GM18873 (cell line): ENCODE results near the gene CDC42SE1.
"Not testable (repeated sequence)": the region's sequence is repeated elsewhere in the genome, so short reads cannot be mapped to it uniquely, and the experiment has no call there.

Source experiments
- ATAC-seq: cut with Tn5 transposase; IDR thresholded peaks from one replicate; pipeline ENCODE4 v1.9.1; 2021; ENCODE audit warnings: mild to moderate bottlenecking, moderate library complexity, moderate number of reproducible peaks; ENCODE audit not compliant: unreplicated experiment, low FRiP score

CDC42SE1 gene, protein sequence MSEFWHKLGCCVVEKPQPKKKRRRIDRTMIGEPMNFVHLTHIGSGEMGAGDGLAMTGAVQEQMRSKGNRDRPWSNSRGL

DNA sequence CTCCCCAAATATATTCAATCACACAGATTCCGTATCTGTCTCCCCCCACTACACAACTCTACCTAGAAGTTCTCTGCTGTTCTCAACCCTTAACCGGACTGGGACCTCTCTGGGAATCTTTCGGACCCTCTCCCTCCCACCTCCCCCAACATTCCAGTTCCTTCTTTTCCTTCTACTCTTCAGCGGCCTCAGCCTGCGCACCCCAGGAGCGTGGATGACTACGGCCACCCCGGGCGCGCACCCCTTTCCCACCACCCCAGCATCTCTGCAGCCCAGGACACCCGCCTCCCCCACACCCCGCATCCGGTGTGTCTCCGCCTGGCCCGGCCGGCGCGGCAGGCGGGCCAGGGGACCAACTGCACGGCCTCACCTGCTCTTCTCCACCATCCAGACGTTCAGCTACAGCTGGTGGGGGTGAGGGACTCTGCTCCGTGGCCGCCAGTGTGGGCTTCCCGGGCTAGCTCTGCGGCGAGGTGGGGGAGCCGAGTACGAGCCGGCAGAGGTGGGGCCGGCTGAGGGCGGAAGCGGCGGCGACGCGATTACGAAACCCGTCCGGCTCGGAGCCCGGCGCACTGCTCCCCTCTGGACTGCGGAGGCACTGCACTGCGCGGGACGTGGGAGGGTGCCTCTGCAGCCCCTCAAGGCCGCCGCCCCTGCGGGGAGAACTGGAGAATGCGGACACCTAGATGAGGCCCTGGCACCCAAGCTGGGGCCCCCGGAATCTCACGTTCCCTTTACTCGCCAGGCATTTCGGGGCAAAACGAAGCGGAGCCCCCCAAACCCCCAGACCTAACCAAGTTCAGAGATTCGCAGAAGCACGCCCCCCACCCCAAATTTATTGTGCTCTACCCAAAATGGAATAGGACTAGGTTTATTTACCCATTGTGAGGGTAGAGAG lies at the start of gene CDC42SE1:
Gene CDC42SE1, minus strand, starts transcription at position 514 of the 898 bp plus-strand sequence. CDS start 3,892 bp downstream, outside the sequence.
- peak; percentile 59 for ATAC-seq

DNA sequence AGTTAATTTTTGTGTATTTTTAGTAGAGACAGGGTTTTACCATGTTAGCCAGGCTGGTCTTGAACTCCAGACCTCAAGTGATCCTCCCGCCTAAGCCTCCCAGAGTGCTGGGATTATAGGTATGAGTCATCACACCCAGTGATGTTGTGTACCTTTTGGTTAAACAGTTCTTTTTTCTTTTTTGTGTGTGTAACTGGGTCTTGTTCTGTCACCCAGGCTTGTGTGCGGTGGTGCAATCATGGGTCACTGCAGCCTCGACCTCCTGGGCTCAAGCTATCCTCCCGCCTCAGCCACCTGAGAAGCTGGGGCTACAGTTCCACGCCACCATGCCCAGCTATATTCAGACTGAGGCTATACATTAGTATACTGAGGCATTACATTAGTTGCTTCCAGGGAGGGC lies 48.9 kb upstream of the CDC42SE1 start:
- no peak for ATAC-seq

DNA sequence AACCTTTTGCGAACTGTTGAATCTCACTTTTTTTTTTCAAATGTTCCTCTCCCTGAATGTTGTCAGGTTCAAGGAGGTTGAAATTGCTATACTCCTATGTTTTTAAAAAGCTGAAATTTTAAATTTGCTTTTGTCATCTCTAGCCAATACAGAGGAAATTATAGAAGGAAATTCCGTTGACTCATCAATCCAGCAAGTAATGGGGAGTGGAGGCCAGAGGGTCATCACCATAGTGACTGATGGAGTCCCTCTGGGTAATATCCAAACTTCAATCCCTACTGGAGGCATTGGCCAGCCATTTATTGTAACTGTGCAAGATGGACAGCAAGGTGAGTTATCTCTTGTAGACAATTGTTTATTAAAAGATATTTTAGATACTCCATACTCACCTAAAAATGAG lies 47.5 kb upstream of the CDC42SE1 start:
- no peak for ATAC-seq

DNA sequence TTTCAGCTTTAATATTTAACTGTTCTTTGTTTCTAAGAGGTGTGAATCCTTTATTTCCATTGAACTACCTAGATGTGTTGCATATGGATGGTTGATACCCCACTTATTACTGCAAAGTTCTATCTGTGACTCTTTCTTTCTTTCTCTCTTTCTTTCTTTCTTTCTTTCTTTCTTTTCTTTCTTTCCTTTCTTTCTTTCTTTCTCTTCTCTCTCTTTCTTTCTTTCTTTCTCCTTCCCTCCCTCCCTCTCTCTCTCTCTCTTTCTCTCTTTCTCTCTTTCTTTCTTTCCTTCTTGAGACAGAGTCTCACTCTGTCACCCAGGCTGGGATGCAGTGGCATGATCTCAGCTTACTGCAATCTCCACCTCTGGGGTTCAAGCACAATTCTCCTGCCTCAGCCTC lies 45.2 kb upstream of the CDC42SE1 start:
- no peak for ATAC-seq

DNA sequence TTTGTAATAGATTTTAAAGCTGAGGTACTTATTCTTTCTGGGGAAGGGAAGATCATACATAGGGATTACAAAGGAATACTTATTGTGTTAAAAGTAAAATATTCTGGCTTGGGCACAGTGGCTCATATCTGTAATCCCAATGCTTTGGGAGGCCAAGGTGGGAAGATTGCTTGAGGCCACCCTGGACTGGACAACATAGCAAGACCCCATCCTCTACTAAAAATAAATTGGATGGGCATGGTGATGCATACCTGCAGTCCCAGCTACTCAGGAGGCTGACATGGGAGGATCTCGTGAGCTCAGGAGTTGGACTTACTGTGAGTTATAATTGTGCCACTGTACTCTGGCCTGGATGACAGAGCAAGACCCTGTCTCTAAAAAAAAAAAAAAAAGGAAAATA lies 38.7 kb upstream of the CDC42SE1 start:
- ATAC-seq, result no peak

DNA sequence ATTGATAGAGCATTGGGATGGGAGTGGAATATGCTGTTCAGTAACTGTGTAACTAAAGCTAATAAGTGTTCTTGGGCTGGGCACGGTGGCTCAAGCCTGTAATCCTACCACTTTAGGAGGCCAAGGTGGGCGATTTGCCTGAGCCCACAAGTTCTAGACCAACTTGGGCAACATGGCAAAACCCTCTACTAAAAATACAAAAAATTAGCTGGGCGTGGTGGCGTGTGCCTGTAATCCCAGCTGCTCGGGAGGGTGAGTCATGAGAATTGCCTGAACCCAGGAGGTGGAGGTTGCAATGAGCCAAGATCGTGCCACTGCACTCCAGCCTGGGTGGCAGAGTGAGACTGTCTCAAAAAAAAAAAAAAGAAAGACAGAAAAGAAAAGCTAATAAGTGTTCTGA lies 38.0 kb upstream of the CDC42SE1 start:
- not testable (repeated sequence) for ATAC-seq

DNA sequence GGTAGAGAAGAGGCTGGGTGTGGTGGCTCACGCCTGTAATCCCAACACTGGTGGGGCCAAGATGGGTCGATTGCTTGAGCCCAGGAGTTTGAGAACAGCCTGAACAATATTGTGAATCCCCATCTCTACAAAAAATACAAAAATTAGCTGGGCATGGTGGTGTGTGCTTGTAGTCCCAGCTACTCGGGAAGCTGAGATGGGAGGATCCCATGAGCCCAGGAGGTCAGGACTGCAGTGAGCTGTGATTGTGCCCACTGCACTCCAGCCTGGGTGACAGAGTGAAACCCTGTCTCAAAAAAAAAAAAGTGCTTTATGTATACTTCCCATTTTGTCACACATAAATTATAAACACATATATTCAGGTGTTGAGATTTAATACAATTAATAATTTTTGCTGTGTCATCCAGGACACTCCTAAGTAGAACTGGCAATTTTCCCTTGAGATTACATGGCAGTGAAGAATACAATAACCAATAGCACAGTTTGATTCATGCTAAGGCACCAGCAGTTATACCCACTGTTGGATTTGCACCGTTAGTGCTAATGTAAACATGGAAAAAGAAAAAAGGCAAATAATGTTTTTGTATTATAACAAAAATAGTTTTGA lies 26.6 kb upstream of the CDC42SE1 start:
- no peak for ATAC-seq

DNA sequence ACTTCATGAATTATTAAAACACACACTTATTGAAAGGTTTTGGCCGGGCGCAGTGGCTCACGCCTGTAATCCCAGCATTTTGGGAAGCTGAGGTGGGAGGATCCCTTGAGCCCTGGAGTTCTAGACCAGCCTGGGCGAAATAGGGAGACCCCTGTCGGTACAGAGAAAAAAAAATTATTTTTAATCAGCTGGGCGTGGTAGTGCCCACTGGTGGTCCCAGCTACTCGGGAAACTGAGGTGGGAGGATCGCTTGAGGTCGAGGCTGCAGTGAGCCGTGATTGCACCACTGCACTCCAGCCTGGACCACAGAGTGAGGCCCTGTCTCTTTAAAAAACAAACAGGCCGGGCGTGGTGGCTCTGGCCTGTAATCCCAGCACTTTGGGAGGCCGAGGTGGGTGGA lies 12.8 kb upstream of the CDC42SE1 start:
- no peak for ATAC-seq

DNA sequence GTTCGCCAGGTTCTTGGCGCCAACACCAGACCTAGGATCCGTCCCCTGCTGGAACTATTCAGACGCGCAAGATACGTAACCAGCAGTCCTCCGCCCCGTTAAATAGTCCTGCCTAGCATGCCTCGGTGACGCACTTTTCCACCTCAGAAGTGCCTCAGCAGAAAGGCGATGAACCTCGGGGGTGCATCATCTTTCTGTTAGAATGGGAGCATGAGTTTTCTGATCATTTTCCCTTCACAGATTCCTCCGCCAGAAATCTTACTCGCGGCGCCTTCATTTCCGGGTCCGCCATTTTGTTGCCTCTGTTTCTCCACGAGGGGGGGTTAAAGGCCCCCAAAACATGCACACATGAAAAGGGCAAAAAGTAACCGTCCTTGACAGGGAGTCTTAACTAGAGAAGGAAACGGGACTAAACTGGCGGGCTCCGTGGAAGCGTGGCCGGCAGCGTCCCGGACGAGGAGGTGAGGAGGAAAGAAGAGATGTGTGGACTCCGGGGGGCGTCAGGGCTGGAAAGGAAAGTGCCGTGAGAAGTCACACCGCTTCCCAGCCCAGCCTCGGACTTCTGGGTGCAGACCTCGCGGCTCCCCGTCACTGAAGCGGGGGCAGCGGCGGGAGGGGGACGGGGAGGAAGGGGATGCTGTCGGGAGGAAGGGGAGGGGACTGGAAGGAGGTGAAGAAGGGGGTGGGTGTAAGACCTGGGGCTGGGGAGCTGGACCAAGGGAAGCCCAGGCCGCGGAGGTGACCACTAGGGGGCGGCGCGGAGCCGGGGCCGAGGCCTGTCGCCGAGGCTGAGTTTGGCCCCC lies 11.3 kb upstream of the CDC42SE1 start, which contains the start of gene GABPB2:
Gene GABPB2, plus strand, starts transcription at position 288 of the 803 bp plus-strand sequence. CDS start 17,429 bp downstream, outside the sequence.
- peak; percentile 63 for ATAC-seq

DNA sequence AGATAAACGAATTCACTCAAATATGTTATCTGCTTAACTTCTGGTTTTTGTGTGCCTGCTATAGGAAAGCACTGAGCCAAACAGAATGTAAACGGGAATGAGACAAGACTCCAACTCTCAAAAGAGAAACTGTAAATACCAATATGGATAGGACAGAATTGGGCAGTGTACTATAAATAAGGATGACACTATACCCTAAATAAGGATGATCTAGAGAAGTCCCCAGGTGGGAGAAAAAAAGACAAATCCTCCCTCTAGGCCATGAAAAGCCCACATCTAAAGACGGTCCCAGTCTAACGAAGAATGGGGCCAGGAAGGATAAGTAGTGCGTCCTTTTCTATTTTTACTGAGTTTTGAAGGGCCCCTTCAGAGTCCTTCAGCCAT lies 9.7 kb upstream of the CDC42SE1 start:
- no peak for ATAC-seq

DNA sequence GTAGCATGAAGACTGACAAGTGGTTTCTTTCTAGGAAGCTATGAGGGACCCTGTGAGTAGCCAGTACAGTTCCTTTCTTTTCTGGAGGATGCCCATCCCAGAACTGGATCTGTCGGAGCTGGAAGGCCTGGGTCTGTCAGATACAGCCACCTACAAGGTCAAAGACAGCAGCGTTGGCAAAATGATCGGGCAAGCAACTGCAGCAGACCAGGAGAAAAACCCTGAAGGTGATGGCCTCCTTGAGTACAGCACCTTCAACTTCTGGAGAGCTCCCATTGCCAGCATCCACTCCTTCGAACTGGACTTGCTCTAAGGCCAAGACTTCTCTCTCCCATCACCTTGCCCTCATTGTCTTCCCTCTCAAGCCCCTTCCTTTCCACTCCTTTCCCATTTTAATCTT lies 7.8 kb upstream of the CDC42SE1 start:
- no peak for ATAC-seq

DNA sequence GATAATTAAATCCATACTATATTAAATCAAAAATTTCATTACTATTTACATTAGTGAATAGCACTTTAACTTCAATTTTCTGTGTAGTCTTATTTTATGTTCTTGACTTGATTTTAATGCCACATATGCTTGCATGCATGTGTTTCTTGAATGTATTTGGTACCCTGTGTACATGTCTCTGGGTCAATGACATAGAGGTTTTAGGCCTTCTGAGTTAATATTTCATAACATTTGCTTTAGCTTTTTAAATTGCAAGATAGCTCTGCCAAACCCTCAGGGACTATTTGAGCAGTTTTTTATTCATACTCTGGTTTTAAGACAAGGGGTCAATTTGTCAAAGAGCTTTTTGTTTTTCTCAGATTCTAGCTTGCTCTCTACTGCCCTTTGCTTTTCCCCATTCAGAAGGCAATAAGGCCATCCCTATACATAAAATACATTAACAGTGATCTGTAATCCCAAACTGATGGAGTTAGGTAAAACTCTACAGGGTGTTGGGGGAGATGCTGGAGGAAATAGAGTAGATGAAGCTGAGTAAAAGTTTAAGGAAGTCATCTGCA lies 5.7 kb upstream of the CDC42SE1 start:
- ATAC-seq, result no peak

DNA sequence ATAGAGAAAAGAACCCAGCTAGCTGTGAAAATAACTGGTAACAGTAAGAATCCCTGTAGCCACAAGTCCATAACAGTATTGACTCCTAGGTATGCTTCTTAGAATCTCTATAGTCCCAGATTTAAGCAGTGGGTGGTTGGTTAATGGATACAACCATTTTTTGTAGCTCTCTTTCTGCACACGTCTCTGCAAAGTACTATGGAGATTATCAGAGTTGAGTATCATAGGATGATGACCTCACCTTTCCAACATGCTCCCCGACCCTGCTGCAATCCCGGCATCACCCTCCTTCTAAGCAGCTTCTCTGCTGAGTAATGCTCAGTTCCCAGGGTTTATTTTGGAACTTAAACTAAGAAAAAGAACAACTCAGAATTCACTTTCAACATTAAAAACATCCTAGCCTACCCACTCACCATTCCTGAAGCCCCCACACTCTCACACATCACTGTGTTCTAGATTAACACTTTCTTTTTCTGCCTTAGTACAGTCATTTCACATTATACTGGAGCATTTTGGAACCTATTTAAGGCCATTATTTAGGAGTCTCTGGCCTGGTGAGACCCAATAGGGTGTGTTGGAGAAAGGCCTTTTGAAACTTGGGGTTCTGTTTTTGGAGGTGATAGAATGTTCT lies 3.4 kb upstream of the CDC42SE1 start:
- no peak for ATAC-seq

DNA sequence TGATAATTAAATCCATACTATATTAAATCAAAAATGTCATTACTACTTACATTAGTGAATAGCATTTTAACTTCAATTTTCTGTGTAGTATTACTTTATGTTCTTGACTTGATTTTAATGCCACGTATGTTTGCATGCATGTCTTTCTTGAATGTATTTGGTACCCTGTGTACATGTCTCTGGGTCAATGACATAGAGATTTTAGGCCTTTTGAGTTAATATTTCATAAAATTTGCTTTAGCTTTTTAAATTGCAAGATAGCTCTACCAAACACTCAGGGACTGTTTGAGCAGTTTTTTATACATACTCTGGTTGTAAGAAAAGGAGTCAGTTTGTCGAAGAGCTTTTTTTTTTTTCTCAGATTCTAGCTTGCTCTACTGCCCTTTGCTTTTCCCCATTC lies 2.3 kb upstream of the CDC42SE1 start:
- ATAC-seq, result no peak

DNA sequence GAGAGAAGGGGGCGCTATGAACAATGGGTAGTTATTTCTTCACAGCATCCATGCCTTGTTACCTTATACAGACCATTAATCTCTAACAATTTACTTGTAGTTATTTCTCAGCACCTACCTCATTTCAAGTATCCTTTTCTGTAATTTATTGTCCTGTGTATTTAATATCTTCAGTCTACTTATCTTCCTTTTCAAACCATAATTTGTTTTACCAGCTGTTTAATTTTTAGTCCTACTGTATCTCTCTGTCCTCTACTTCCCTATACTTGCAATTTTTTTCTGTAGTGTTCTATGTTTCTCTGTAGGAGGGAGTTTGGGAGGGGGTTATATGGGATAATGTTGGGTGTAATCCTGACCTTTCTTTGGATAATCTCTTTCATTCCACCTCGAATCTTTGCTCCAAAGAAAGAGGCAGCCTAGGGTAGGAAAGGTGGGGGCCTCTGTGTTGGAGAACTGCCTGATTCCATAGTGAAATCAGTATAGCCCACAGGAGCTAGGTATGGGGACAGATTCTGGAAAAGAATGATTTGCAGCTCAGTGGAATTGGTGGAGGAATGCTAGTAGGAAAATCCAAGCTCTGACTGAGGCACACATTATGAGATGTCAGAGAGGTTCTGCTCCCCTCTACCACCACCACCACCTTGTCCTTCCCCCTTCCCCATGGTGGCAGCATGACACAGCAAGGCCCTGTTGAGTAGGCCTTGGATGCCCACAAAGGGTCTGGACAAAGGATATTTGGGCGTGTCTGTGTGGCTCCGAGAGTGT lies 1.4 kb upstream of the CDC42SE1 start:
- no peak for ATAC-seq

DNA sequence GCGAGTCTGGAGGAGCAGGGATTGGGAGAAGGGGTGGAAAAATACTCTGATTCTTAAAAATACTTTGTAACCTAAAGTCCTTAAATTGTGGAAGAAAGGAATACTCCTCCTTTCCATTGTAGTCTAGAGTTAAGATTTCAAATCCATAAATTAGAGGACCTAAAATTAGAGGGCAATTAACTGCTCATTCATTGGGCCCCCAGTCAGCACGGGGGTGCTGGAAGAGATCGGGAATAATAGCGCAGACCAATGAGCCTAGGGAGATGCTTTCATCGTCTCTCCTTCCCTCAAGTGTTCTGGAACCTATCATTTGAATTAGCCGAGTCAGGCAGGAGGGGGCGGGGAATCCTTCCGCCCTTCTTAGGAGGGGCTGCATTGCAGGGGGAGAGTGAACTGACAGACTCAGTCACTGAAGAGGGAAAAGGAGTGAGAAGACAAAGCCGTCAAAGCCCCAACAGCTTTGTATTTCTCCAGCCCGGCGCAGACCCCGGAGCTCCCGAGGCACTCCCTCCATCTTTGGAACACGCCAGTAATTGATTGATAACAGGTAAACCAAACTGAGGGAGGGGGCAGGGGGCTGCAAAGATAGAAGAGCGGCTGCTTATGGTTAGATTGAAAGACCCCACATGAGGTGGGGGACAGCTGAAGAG lies 710 bp upstream of the CDC42SE1 start, which contains the start of gene MLLT11:
Gene MLLT11, plus strand, starts transcription at position 391 of the 650 bp plus-strand sequence. CDS start 6,828 bp downstream, outside the sequence.
- ATAC-seq, result no peak

DNA sequence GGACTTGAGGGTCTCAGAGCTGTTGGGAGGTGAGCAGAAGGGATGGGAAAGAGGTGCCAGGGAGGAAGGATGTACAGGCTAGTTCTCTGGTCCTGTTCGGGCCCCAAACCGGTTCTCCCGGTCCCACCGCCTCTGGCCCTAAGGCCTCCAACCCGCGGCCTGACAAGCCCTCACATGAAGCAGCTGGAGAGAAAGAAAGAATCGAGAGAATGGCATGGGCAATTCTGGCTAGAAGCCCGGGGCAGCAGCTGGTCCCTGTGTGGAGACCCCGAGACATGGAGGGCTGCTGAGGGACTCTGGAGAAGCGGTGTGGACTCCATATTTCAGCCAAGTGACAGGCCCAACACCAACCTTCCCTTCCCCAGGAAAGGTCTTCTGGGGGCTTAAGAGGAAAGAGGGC lies 730 bp downstream of the CDC42SE1 start:
- no peak for ATAC-seq

DNA sequence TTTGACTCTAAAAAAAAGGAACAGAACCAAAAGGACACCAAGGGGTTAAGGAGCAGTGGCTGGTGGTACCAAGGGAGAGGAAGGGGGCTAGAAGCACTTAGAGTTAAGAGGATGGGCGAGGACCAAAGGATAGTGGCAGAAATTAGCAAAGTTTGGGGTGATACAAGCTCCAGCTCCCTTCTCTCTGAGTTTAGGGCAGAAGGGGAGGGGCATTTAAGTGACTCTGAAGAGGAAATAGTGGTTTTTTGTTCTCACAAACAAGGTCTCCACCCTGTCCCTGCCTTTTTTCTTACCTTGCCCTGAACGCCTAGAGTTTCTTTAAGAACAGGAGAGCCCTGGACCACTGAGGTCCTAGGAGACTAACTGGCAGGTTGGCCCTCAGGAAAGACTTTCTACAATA lies 3.3 kb downstream of the CDC42SE1 start:
- no peak for ATAC-seq

DNA sequence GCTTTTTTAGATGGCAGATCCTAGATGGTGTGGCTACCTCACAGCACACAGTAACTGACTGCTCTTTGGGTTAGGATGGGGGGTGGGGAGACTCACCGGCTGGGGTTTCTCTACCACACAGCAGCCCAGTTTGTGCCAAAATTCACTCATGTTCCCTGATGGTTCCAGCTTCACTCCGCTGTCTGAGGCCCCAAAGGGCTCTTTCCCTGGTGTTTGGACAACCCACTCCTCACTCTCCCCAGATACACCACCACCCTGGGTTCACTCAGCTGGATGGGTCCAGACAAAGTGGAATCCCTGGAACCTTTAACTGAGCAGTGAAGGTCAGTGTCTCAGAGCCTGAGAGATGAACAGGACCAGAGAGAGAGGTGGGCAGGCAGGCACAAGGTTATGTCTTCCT lies 3.8 kb downstream of the CDC42SE1 start:
- no peak for ATAC-seq
